B cell (primary cell): Measurements from ENCODE around the gene RND1. TPM values are rescaled to one million over a fixed set of nuclear protein-coding genes. Genes with fewer than 3 reads are reported as not detected.

Experiments
- ATAC-seq: fragments of 200-7000 bp; cut with Tn5 transposase; one replicate; pipeline ENCODE4 v1.10.0; 2021; ENCODE audit warnings: low read depth, mild to moderate bottlenecking, moderate number of reproducible peaks, moderate library complexity
- CTCF ChIA-PET: fragments of 350-600 bp; sonication (Branson Sonifier 250); formaldehyde crosslinking; loops from one replicate; lab custom pipeline; 2021; ENCODE audit warnings: antibody characterized with exemption, inconsistent platforms; lab: Charles Lee
- POLR2A ChIA-PET: fragments of 350-600 bp; sonication (Branson Sonifier 250); formaldehyde crosslinking; loops from one replicate; lab custom pipeline; 2021; ENCODE audit warnings: antibody characterized with exemption; lab: Charles Lee
- DNase-seq: peaks from one replicate; pipeline ENCODE4 v3.0.0; 2013
- H2AFZ ChIP-seq: 2 replicates; pipeline ENCODE4 v1.6.1; 2012; ENCODE audit warnings: mild to moderate bottlenecking, low read depth, low read length; ENCODE audit not compliant: insufficient read depth, poor library complexity, severe bottlenecking
- H3K27ac ChIP-seq, 2 donors: 1 replicate in 1 of 2; 2 replicates in 1 of 2; pipeline ENCODE4 v1.5.1; 2012 to 2013; ENCODE audit warnings: low read length in 2 of 2, mild to moderate bottlenecking in 2 of 2, moderate library complexity in 1 of 2
- H3K27me3 ChIP-seq, 4 experiments: fragments of 200-600 bp in 1 of 4; sonication (generic) in 1 of 4; replicated peaks in 1 of 4; 1 replicate in 2 of 4; 2 replicates in 2 of 4; pipeline versions ENCODE4 v1.6.1 to v1.7.0; 2013 to 2016; ENCODE audit warnings: low read length in 3 of 4, mild to moderate bottlenecking in 2 of 4, mixed read lengths in 1 of 4, moderate library complexity in 1 of 4; ENCODE audit not compliant: insufficient read depth in 4 of 4, control insufficient read depth in 3 of 4; ENCODE audit errors: control extremely low read depth in 1 of 4
- H3K36me3 ChIP-seq, 2 experiments: replicated peaks in 1 of 2; 1 replicate in 1 of 2; 2 replicates in 1 of 2; pipeline versions ENCODE4 v1.6.1 to v1.7.1; 2013; ENCODE audit warnings: low read length in 1 of 2; ENCODE audit not compliant: insufficient read depth in 2 of 2, control insufficient read depth in 1 of 2; ENCODE audit errors: control extremely low read depth in 1 of 2, extremely low read depth in 1 of 2
- H3K4me1 ChIP-seq, 2 donors: fragments of 200-600 bp in 1 of 2; sonication (generic) in 1 of 2; 1 replicate in 1 of 2; 2 replicates in 1 of 2; pipeline versions ENCODE4 v1.5.1 to v1.6.1; 2013 to 2017; ENCODE audit warnings: low read length in 2 of 2; ENCODE audit not compliant: control insufficient read depth in 2 of 2, insufficient read depth in 2 of 2
- H3K4me2 ChIP-seq: replicated peaks from 2 replicates; pipeline ENCODE3; 2012; ENCODE audit warnings: mild to moderate bottlenecking, low read depth, low read length; ENCODE audit not compliant: poor library complexity, severe bottlenecking
- H3K4me3 ChIP-seq, 5 experiments: fragments of 200-600 bp in 1 of 5; sonication (generic) in 1 of 5; 1 replicate in 3 of 5; 2 replicates in 2 of 5; pipeline versions ENCODE4 v1.5.1 to v1.7.0; 2011 to 2016; ENCODE audit warnings: low read length in 4 of 5, mild to moderate bottlenecking in 4 of 5, low read depth in 2 of 5, control low read depth in 1 of 5, moderate library complexity in 1 of 5; ENCODE audit not compliant: insufficient read depth in 1 of 5; ENCODE audit errors: control extremely low read depth in 1 of 5, extremely low read depth in 1 of 5
- H3K79me2 ChIP-seq: fragments of 200-600 bp; sonication (generic); one replicate; pipeline ENCODE4 v1.6.0; 2016; ENCODE audit warnings: low read length; ENCODE audit not compliant: control insufficient read depth, insufficient read depth
- H3K9ac ChIP-seq: fragments of 200-600 bp; sonication (generic); 2 replicates; pipeline ENCODE4 v1.6.1; 2017; ENCODE audit warnings: mild to moderate bottlenecking, low read length, moderate library complexity
- H3K9me3 ChIP-seq, 3 donors: one replicate each; pipeline versions ENCODE4 v1.6.1 to v1.7.1; 2013; ENCODE audit warnings: low read length in 2 of 3; ENCODE audit not compliant: control insufficient read depth in 2 of 3, insufficient read depth in 1 of 3; ENCODE audit errors: control extremely low read depth in 1 of 3
- H4K20me1 ChIP-seq: 2 replicates; pipeline ENCODE4 v1.6.0; 2012; ENCODE audit warnings: mild to moderate bottlenecking, low read length; ENCODE audit not compliant: insufficient read depth, control insufficient read depth, poor library complexity, severe bottlenecking
- H3K27ac Mint-ChIP-seq: one replicate; pipeline ENCODE4 v1.8.0; 2021; ENCODE audit warnings: mixed read lengths
- H3K27me3 Mint-ChIP-seq: one replicate; pipeline ENCODE4 v1.8.0; 2021; ENCODE audit warnings: mixed read lengths
- H3K4me1 Mint-ChIP-seq: one replicate; pipeline ENCODE4 v1.8.0; 2021; ENCODE audit warnings: mixed read lengths
- H3K4me3 Mint-ChIP-seq: one replicate; pipeline ENCODE4 v1.8.0; 2021; ENCODE audit warnings: mixed read lengths
- H3K9me3 Mint-ChIP-seq: one replicate; pipeline ENCODE4 v1.8.0; 2022; ENCODE audit warnings: mixed read lengths; ENCODE audit not compliant: insufficient read depth
- EZH2 ChIP-seq: IDR thresholded peaks from 2 replicates; pipeline ENCODE4 v1.6.1; 2012; ENCODE audit warnings: borderline replicate concordance, low read depth, mild to moderate bottlenecking, moderate library complexity, low read length; ENCODE audit not compliant: insufficient read depth, poor library complexity, severe bottlenecking
- WGBS: methylation state at CpG from one replicate; pipeline ENCODE4 v1.1.5; 2013; ENCODE audit warnings: missing lambda C conversion rate; ENCODE audit not compliant: insufficient coverage; 5-methylcytosine and 5-hydroxymethylcytosine counted together
- intact Hi-C: fragments of 100-400 bp; cut with micrococcal nuclease; formaldehyde crosslinking; loops from one replicate; pipeline ENCODE4 v1.10.0; 2022
- polyA plus RNA-seq: library from polyadenylated mRNA; depleted of rRNA; stranded (reverse); fragments of >200 nt; gene quantifications from 2 replicates; pipeline ENCODE4 v1.2.3, GENCODE V29; 2012
- total RNA-seq, 2 donors: library from RNA; stranded (reverse); fragments of 120-200 nt in 1 of 2; gene quantifications; 1 replicate in 1 of 2; 2 replicates in 1 of 2; pipeline versions ENCODE4 v1.2.3 to v1.2.4, GENCODE V29; 2013 to 2022
- TF ChIP-seq, protein P1 (sequence below): fragments of 200-600 bp; IDR thresholded peaks from one replicate; pipeline ENCODE4 v1.8.0; 2022; ENCODE audit warnings: antibody characterized with exemption, mild to moderate bottlenecking

RND1 gene
- total and polyA plus RNA-seq, 2 donors (not counting 1 experiment from before 2014, with no cell fraction given): 7.3 to 19.5 TPM

- H4K20me1 ChIP-seq: peaks cover 6% of the 10 kb centered on the region
- no CpG with 5 or more reads among the region's 4 CpGs for WGBS
- no peak overlapping the region for H2AFZ ChIP-seq
- intact Hi-C loops: loop anchor here (5.0 kb wide), 1 partner anchor 143 kb away; the partner anchor contains the start of gene DDN
- Mint-ChIP-seq H3K4me3 (no peak overlapping the region), H3K27ac (no peak overlapping the region), H3K9me3 (no peaks in the 10 kb centered on the region), H3K4me1 (peaks cover 37% of the 10 kb centered on the region), H3K27me3 (no peaks in the 10 kb centered on the region)
- H3K9ac ChIP-seq: no peak overlapping the region
- CTCF ChIA-PET: interaction anchor here (0.5 to 13.1 kb wide), 13 partner anchors 11 to 212 kb away, joined by 3 to 303 read pairs (median 24); partner anchors contain the start of genes FKBP11, RND1 and WNT1
- H3K4me2 ChIP-seq: no peak overlapping the region
- POLR2A ChIA-PET: interaction anchor here (2.6 kb wide), 1 partner anchor 36 kb away, joined by 8 read pairs; no protein-coding TSS in a partner anchor
- peaks cover 14 to 31% of the 10 kb centered on the region in 2 donors for H3K4me1 ChIP-seq
- no peaks in the 10 kb centered on the region for H3K36me3 ChIP-seq
- no peaks in the 10 kb centered on the region for H3K27me3 ChIP-seq
- DNase-seq (no peak), ATAC-seq (no peak)
- H3K79me2 ChIP-seq: peaks cover 34% of the 10 kb centered on the region
- TF ChIP-seq EZH2: no peak
- TF ChIP-seq, protein P1, sequence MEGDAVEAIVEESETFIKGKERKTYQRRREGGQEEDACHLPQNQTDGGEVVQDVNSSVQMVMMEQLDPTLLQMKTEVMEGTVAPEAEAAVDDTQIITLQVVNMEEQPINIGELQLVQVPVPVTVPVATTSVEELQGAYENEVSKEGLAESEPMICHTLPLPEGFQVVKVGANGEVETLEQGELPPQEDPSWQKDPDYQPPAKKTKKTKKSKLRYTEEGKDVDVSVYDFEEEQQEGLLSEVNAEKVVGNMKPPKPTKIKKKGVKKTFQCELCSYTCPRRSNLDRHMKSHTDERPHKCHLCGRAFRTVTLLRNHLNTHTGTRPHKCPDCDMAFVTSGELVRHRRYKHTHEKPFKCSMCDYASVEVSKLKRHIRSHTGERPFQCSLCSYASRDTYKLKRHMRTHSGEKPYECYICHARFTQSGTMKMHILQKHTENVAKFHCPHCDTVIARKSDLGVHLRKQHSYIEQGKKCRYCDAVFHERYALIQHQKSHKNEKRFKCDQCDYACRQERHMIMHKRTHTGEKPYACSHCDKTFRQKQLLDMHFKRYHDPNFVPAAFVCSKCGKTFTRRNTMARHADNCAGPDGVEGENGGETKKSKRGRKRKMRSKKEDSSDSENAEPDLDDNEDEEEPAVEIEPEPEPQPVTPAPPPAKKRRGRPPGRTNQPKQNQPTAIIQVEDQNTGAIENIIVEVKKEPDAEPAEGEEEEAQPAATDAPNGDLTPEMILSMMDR: no peak
- H3K9me3 ChIP-seq: no peaks in the 10 kb centered on the region
- no peak overlapping the region for H3K27ac ChIP-seq
- no peak overlapping the region for H3K4me3 ChIP-seq
Observed at GRCh38 chr12:48854488-48854887, 11.2 kb downstream of the RND1 start.
